ENCODE measurements around the gene RNF157.

- no peak for TF ChIP-seq SP1 (IDR thresholded peaks at IDR 0.05)
- no peak for TF ChIP-seq NFRKB (IDR thresholded peaks at IDR 0.05)
- TF ChIP-seq ARNT (IDR thresholded peaks at IDR 0.05): no peak
- no peak for TF ChIP-seq LEF1 (IDR thresholded peaks at IDR 0.05; ENCODE audit: borderline replicate concordance)
- TF ChIP-seq ZNF384 (IDR thresholded peaks at IDR 0.05): no peak
- TF ChIP-seq HDGF (IDR thresholded peaks at IDR 0.05; ENCODE audit: borderline replicate concordance): no peak
- no peak for TF ChIP-seq FOXM1 (IDR thresholded peaks at IDR 0.05; ENCODE audit: borderline replicate concordance)
- TF ChIP-seq FOXK2 (IDR thresholded peaks at IDR 0.05): no peak
- no peak for TF ChIP-seq BHLHE40 (IDR thresholded peaks at IDR 0.05; ENCODE audit: borderline replicate concordance)
Observed at GRCh38 chr17:76106703-76107102, 133.6 kb downstream of the RNF157 start.

All from HEK293T (cell line).